ENCODE results near the gene ZNF622. TPM values are rescaled to one million over a fixed set of nuclear protein-coding genes. Genes with fewer than 3 reads are reported as not detected.

ZNF622 gene
- total and polyA plus RNA-seq, 2 donors (not counting 3 experiments of a cell fraction or from before 2014, with no cell fraction given) = 10.0 to 26.6 TPM

GRCh38 chr5:16414861-16415260 is 50.7 kb downstream of the ZNF622 start:
- Histone ChIP-seq H3K9me3 (replicated peaks; ENCODE audit: control insufficient read depth, insufficient read depth, low read length) (no peaks in the 10 kb centered on the region), H2AFZ (ENCODE audit: low read depth, low read length) (no peak overlapping the region), H4K20me1 (replicated peaks; ENCODE audit: control insufficient read depth, extremely low read depth, insufficient read depth, low read length) (no peaks in the 10 kb centered on the region), H3K36me3 (ENCODE audit: control insufficient read depth in 2 of 2, extremely low read depth in 1 of 2, insufficient read depth in 2 of 2, low read length in 2 of 2) (no peaks in the 10 kb centered on the region), H3K4me1 (ENCODE audit: control insufficient read depth, extremely low read depth, insufficient read depth, low read length) (no peaks in the 10 kb centered on the region), H3K4me2 (ENCODE audit: insufficient read depth, low read length) (no peak overlapping the region), H3K27ac (ENCODE audit: insufficient read depth, low read depth, low read length) (no peak overlapping the region), H3K9ac (replicated peaks; ENCODE audit: extremely low read depth, insufficient read depth, low read length) (no peak overlapping the region), H3K79me2 (ENCODE audit: control insufficient read depth, insufficient read depth, low read length) (no peaks in the 10 kb centered on the region), H3K9me1 (replicated peaks; ENCODE audit: control insufficient read depth, extremely low read depth, insufficient read depth, low read length) (no peaks in the 10 kb centered on the region), H3K27me3 (ENCODE audit: control insufficient read depth in 2 of 2, insufficient read depth in 2 of 2, low read length in 2 of 2) (no peaks in the 10 kb centered on the region), H3K4me3 (replicated peaks in 1 of 3; ENCODE audit: insufficient read depth in 1 of 3, low read depth in 1 of 3, low read length in 3 of 3) (no peak overlapping the region)
- intact Hi-C loops (cut with micrococcal nuclease) (no loop called here), dilution Hi-C loops (cut with MboI; ENCODE audit: extremely low pct_ligation_motif_present, low sequenced_read_pairs) (no loop called here)
- BruUV-seq (replicated peaks) = no TSS peak
- no peak for DNase-seq (ENCODE audit: low read depth, low spot score)
- POLR2A ChIA-PET = no interaction called here
- CTCF ChIA-PET = no interaction called here
- no peak for FAIRE-seq
- no peak for TF ChIP-seq MYC (IDR thresholded peaks at IDR 0.05; ENCODE audit: low read depth, low read length)
- no peak for TF ChIP-seq JUN (IDR thresholded peaks at IDR 0.05; ENCODE audit: borderline replicate concordance, insufficient read depth, insufficient read length, low read depth)
- TF ChIP-seq POLR2A (IDR thresholded peaks at IDR 0.05; ENCODE audit: low read depth, low read length) = no peak
- no peak for TF ChIP-seq POLR2AphosphoS5 (IDR thresholded peaks at IDR 0.05; ENCODE audit: insufficient read depth, low read depth, low read length)
- TF ChIP-seq FOS (IDR thresholded peaks at IDR 0.05; ENCODE audit: borderline replicate concordance, insufficient read depth, low read length) = no peak
- TF ChIP-seq, protein P1, sequence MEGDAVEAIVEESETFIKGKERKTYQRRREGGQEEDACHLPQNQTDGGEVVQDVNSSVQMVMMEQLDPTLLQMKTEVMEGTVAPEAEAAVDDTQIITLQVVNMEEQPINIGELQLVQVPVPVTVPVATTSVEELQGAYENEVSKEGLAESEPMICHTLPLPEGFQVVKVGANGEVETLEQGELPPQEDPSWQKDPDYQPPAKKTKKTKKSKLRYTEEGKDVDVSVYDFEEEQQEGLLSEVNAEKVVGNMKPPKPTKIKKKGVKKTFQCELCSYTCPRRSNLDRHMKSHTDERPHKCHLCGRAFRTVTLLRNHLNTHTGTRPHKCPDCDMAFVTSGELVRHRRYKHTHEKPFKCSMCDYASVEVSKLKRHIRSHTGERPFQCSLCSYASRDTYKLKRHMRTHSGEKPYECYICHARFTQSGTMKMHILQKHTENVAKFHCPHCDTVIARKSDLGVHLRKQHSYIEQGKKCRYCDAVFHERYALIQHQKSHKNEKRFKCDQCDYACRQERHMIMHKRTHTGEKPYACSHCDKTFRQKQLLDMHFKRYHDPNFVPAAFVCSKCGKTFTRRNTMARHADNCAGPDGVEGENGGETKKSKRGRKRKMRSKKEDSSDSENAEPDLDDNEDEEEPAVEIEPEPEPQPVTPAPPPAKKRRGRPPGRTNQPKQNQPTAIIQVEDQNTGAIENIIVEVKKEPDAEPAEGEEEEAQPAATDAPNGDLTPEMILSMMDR (IDR thresholded peaks at IDR 0.05; ENCODE audit: extremely low read depth in 1 of 2, insufficient read depth in 1 of 2, low read depth in 1 of 2, low read length in 2 of 2) = no peak
- TF ChIP-seq MAX (IDR thresholded peaks at IDR 0.05; ENCODE audit: insufficient read depth, insufficient read length) = no peak
- no peak for TF ChIP-seq EZH2 (IDR thresholded peaks at IDR 0.05; ENCODE audit: borderline replicate concordance, low read depth, low read length, severe bottlenecking)
- TF ChIP-seq GATA2 (IDR thresholded peaks at IDR 0.05; ENCODE audit: insufficient read depth, insufficient read length, low read depth, low read length) = no peak
